HG03108 (cell line): ENCODE results near the gene SLC25A5.
"Not testable (repeated sequence)": the region's sequence is repeated elsewhere in the genome, so short reads cannot be mapped to it uniquely, and the experiment has no call there.

Source experiments
- ATAC-seq: cut with Tn5 transposase; IDR thresholded peaks from one replicate; pipeline ENCODE4 v1.9.1; 2021; ENCODE audit warnings: moderate library complexity; ENCODE audit not compliant: unreplicated experiment

SLC25A5 gene

GRCh38 chrX:119475389-119476101 is 7.3 kb downstream of the SLC25A5 start:
- ATAC-seq = no peak

DNA sequence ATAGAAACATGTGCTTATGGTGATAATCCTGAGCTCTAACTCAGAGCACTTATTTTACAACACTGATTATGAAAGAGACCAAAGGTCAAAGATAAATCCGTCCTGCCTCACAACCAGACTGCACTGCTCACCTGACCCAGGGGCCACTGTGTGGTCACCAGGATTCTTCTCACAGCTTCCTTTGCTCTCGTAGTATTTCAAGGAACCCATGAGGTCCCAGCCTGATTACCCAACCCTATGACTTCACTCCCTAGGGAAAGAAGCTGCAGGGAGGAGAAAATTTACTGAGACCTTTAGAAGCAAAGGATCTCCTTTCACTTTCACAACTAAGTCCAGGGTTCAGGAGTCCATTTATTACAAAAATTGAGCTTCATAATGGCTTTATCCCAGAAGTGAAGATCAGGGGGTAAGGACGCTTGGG is 9.6 kb downstream of the SLC25A5 start:
- ATAC-seq = no peak

DNA sequence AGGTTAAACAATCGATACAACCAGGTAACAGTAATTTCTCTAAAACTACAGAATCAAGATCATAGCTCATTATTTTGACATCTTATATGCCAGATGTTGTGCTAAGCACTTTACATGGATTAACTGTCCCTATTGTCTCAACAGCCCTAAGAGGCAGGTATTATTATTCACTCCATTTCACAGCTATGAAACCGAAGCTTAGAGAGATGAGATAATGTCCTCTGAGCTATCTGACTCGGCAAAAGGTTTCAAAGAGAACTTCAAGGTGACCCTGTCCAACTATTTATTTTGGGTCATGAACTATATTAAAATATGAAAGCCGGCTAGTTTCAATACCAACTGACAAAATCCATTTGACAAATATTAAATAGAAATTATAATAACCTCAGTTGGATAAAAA is 10.3 kb downstream of the SLC25A5 start:
- ATAC-seq = no peak

DNA sequence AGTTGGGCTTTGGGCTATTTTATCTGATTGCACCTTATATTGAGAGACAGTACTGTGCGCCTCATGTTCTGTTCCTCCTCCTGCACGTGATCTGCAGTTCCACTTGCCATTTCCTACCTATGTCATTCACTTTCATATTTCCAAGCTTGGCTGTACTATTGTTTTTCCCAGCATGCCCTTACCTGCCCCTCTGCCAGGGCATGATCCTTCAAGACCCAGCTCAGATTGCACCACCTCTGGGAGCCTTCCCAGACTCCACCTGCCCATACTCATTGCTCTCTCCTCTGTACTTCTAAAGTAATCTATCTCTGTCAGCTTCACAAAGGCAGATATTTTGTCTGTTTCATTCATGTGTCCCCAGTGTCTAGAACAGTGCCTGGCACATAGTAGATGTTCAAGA is 11.6 kb downstream of the SLC25A5 start:
- ATAC-seq = no peak

GRCh38 chrX:119481323-119481801 is 13.1 kb downstream of the SLC25A5 start:
- ATAC-seq = no peak

DNA sequence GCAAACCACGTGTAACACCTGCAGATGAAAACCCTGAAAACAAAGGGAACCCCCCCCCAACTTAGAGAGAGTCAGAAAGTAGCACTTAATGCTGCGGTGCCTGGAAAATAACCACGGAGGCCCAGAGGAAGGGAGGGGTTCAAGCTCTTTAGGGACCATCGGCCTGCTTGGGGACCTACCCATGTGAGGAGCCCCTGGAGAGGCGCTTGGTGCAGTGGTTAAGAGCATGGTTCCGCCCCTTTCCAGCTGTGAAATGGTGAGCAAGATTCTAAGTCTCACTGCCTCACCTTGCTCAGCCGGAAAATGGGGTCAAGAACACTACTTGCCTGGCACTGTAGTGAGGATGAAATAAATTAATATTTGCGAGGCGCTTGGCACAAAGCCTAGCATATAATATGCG is 13.8 kb downstream of the SLC25A5 start:
- no peak for ATAC-seq

GRCh38 chrX:119482481-119483480 is 14.5 kb downstream of the SLC25A5 start:
- peak; percentile 76 for ATAC-seq

DNA sequence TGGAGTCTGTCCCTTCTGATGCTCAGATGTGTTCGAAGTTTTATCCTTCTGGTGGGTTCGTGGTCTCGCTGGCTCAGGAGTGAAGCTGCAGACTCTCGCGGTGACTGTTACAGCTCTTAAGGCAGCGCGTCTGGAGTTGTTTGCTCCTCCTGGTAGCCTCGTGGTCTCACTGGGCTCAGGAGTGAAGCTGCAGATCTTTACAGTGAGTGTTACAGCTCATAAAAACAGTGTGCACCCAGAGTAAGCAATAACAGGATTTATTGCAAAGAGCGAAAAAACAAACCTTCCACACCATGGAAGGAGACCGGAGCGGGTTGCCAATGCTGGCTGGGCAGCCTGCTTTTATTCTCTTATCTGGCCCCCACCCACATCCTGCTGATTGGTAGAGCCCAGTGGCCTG is 18.5 kb downstream of the SLC25A5 start:
- no peak for ATAC-seq

DNA sequence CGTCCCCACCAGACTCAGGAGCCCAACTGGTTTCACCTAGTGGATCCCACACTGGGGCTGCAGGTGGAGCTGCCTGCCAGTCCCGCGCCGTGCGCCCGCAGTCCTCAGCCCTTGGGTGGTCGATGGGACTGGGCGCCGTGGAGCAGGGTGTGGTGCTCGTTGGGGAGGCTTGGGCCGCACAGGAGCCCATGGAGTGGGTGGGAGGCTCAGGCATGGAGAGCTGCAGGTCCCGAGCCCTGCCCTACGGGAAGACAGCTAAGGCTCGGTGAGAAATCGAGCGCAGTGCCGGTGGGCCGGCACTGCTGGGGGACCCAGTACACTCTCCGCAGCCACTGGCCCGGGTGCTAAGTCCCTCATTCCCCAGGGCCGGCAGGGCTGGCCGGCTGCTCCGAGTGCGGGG is 19.5 kb downstream of the SLC25A5 start:
- ATAC-seq = not testable (repeated sequence)

GRCh38 chrX:119488749-119489148 is 20.5 kb downstream of the SLC25A5 start:
- no peak for ATAC-seq

- no peak for ATAC-seq
Observed at GRCh38 chrX:119489212-119490074, 21.2 kb downstream of the SLC25A5 start.

DNA sequence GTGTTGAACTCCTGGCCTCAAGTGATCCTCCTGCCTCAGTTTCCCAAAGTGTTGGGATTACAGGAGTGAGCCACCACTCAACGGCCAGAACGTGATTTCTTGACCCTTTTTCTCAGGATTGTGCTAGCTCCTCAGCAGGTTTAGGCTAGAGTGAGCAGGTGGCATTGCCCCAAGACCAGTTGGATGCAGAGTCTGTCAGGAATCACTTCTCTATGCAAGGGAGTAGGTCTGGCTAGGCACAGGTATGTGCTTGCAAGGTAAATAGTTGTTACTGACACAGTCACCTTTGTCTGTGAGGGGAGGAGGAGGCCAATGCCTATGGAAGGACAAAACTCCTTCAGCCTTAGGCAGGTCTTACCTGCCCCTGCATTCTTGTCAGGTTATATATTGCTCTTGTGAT is 24.2 kb downstream of the SLC25A5 start:
- no peak for ATAC-seq

- not testable (repeated sequence) for ATAC-seq
Observed at GRCh38 chrX:119493851-119494495, 25.7 kb downstream of the SLC25A5 start.

- no peak for ATAC-seq
Observed at GRCh38 chrX:119495734-119496726, 27.8 kb downstream of the SLC25A5 start.

DNA sequence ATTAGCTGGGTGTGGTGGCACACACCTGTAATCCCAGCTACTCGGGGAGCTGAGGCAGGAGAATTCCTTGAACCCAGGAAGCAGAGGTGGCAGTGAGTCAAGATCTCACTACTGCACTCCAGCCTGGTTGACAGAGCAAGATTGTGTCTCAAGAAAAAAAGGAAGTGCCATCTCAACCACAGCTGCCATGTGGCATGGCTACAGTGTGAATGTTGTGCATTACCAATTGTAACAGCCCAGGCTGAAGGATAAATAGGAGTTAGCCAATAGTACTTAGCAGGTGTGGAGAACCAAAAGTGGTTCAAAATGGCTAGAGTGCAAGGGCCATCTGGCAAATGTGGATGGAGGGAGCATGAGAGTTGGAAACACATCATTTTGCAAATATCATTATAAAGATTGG is 28.9 kb downstream of the SLC25A5 start:
- no peak for ATAC-seq

- ATAC-seq = no peak
Observed at GRCh38 chrX:119500061-119500800, 32.0 kb downstream of the SLC25A5 start.

DNA sequence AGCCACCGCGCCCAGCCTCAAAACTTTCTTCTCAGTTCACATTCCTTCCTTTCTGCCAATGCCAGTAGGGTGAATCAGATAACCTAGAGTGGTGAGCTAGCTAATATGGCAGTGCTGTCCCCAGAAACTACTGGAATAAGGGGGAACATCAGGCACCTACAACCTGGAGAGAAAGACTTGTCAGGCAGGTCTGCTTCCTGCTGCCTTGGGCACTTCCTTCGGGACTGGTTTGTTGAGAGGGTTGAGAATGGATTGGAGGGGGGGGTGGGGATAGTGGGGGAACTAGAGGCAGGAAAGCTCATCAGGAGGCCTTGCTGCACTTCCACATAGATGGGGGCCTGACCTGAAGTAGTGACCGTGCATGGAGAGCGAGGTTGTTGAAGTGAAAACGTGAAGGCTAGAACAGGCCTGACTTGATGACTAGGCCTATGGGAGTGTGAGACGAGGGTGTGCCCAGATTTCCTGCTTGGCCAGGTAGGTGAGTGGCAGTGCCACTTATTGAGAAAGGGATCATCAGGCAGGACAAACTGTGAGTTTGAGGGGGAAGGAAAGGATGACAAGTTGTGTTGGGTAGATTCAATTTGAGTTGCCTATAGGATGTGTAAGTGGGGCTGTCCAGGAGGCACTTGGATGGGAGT is 33.4 kb downstream of the SLC25A5 start:
- ATAC-seq = no peak
